A673 (cell line): ENCODE data around the gene FBXO21. TPM values are rescaled to one million over a fixed set of nuclear protein-coding genes. Genes with fewer than 3 reads are reported as not detected.

ENCODE experiments used
- BruUV-seq: library from RNA; stranded (reverse); fragments of 400-500 nt; replicated peaks from 2 replicates; lab custom pipeline; 2021; lab: Mats Ljungman, UMichigan
- CTCF ChIA-PET: fragments of 300-600 bp; sonication (Branson Sonifier 250); formaldehyde crosslinking; loops from one replicate; lab custom pipeline; 2022; ENCODE audit warnings: antibody characterized with exemption; lab: Charles Lee
- POLR2A ChIA-PET: fragments of 300-600 bp; sonication (Branson Sonifier 250); formaldehyde crosslinking; loops from one replicate; lab custom pipeline; 2022; ENCODE audit warnings: antibody characterized with exemption; ENCODE audit not compliant: low non-redundant PET; lab: Charles Lee
- DNase-seq: peaks from one replicate; pipeline ENCODE4 v3.0.0-alpha.2; 2015; ENCODE audit warnings: low spot score
- H3K27ac ChIP-seq: fragments of 200-600 bp; sonication (generic); 2 replicates; pipeline ENCODE4 v1.5.1; 2016; ENCODE audit warnings: mixed run types, low read depth, mild to moderate bottlenecking, mixed read lengths, antibody characterized with exemption, low read length; ENCODE audit not compliant: poor library complexity, severe bottlenecking
- H3K27me3 ChIP-seq: fragments of 200-600 bp; sonication (generic); replicated peaks from 2 replicates; pipeline ENCODE4 v1.6.1; 2017; ENCODE audit warnings: mixed run types, low read depth, mild to moderate bottlenecking, mixed read lengths, antibody characterized with exemption, low read length; ENCODE audit not compliant: insufficient read depth, poor library complexity
- H3K36me3 ChIP-seq: fragments of 200-600 bp; sonication (generic); 2 replicates; pipeline ENCODE4 v1.6.1; 2016; ENCODE audit warnings: mixed run types, mild to moderate bottlenecking, mixed read lengths, antibody characterized with exemption, low read length; ENCODE audit not compliant: insufficient read depth, poor library complexity, severe bottlenecking
- H3K4me1 ChIP-seq: fragments of 200-600 bp; sonication (generic); 2 replicates; pipeline ENCODE4 v1.6.1; 2017; ENCODE audit warnings: mixed run types, mild to moderate bottlenecking, mixed read lengths, antibody characterized with exemption, low read length; ENCODE audit not compliant: insufficient read depth, poor library complexity, severe bottlenecking
- H3K4me3 ChIP-seq: fragments of 200-600 bp; sonication (generic); 2 replicates; pipeline ENCODE4 v1.5.1; 2016; ENCODE audit warnings: low read depth, mixed run types, mild to moderate bottlenecking, mixed read lengths, low read length; ENCODE audit not compliant: poor library complexity, severe bottlenecking
- H3K9me3 ChIP-seq: fragments of 200-600 bp; sonication (generic); 2 replicates; pipeline ENCODE4 v1.6.1; 2016; ENCODE audit warnings: mixed run types, low read depth, mild to moderate bottlenecking, mixed read lengths, antibody characterized with exemption, low read length; ENCODE audit not compliant: poor library complexity, severe bottlenecking
- CTCF ChIP-seq: fragments of 300-800, 200-600 bp; sonication (generic); conservative IDR thresholded peaks from 2 replicates; pipeline ENCODE4 v1.5.1; 2017; ENCODE audit warnings: low read depth, mild to moderate bottlenecking, antibody characterized with exemption, low read length, moderate library complexity, mixed read lengths
- EZH2 ChIP-seq: fragments of 200-600 bp; sonication (generic); IDR thresholded peaks from 2 replicates; pipeline ENCODE4 v1.6.1; 2017; ENCODE audit warnings: borderline replicate concordance, low read depth, mild to moderate bottlenecking, mixed read lengths, antibody characterized with exemption, low read length; ENCODE audit not compliant: poor library complexity, severe bottlenecking
- intact Hi-C: fragments of 100-400 bp; cut with micrococcal nuclease; formaldehyde crosslinking; loops from one replicate; pipeline ENCODE4 v1.10.0; 2022; ENCODE audit not compliant: unreplicated experiment
- total RNA-seq: library from RNA; stranded (reverse); gene quantifications from 2 replicates; pipeline ENCODE4 v1.2.3, GENCODE V29; 2021

Gene FBXO21
- total RNA-seq, 1 experiment from 2014 or later: 45.4 TPM

GRCh38 chr12:117149431-117149830 lies 40.8 kb downstream of the FBXO21 start:
- Histone ChIP-seq H3K27me3 (no peaks in the 10 kb centered on the region), H3K27ac (no peak overlapping the region), H3K9me3 (no peaks in the 10 kb centered on the region), H3K4me1 (no peaks in the 10 kb centered on the region), H3K4me3 (no peak overlapping the region), H3K36me3 (peaks cover 29% of the 10 kb centered on the region)
- intact Hi-C loops: no loop called here
- TF ChIP-seq CTCF (no peak), EZH2 (no peak)
- POLR2A ChIA-PET: no interaction called here
- no TSS peak for BruUV-seq
- CTCF ChIA-PET: no interaction called here
- DNase-seq: no peak

GRCh38 chr12:117148642-117149041 lies 41.6 kb downstream of the FBXO21 start:
- H3K4me1 ChIP-seq: no peaks in the 10 kb centered on the region
- intact Hi-C loops: no loop called here
- no peak for DNase-seq
- H3K27ac ChIP-seq: no peak overlapping the region
- H3K9me3 ChIP-seq: no peaks in the 10 kb centered on the region
- CTCF ChIA-PET: no interaction called here
- H3K36me3 ChIP-seq: peaks cover 31% of the 10 kb centered on the region
- BruUV-seq: no TSS peak
- H3K4me3 ChIP-seq: no peak overlapping the region
- POLR2A ChIA-PET: no interaction called here
- no peaks in the 10 kb centered on the region for H3K27me3 ChIP-seq
- TF ChIP-seq EZH2: no peak
- no peak for TF ChIP-seq CTCF

GRCh38 chr12:117147639-117148038 lies 42.6 kb downstream of the FBXO21 start:
- H3K27ac ChIP-seq: no peak overlapping the region
- H3K9me3 ChIP-seq: no peaks in the 10 kb centered on the region
- TF ChIP-seq CTCF (no peak), EZH2 (no peak)
- intact Hi-C loops: no loop called here
- CTCF ChIA-PET: no interaction called here
- DNase-seq: no peak
- H3K4me3 ChIP-seq: no peak overlapping the region
- no peaks in the 10 kb centered on the region for H3K27me3 ChIP-seq
- BruUV-seq: no TSS peak
- H3K4me1 ChIP-seq: no peaks in the 10 kb centered on the region
- POLR2A ChIA-PET: no interaction called here
- H3K36me3 ChIP-seq: peaks cover 31% of the 10 kb centered on the region
